K562 (cell line): ENCODE measurements around the gene MGST3. TPM values are rescaled to one million over a fixed set of nuclear protein-coding genes. Genes with fewer than 3 reads are reported as not detected.

ENCODE experiments used
- ARID1B ChIP-seq: fragments of 450-650 bp; IDR thresholded peaks from 2 replicates; pipeline ENCODE4 v1.6.1; 2016; ENCODE audit warnings: antibody characterized with exemption, mild to moderate bottlenecking, inconsistent platforms
- ARID3A ChIP-seq: IDR thresholded peaks from 2 replicates; pipeline ENCODE4 v1.6.1; 2012; ENCODE audit warnings: low read depth, low read length, improper control_type of control experiment, borderline replicate concordance
- BRCA1 ChIP-seq, 2 experiments: fragments of 450-650 bp in 1 of 2; sonication (generic) in 1 of 2; formaldehyde crosslinking in 1 of 2; IDR thresholded peaks; 2 replicates each; pipeline versions ENCODE4 v1.5.0 to v1.6.1; 2017 to 2020; ENCODE audit warnings: mild to moderate bottlenecking in 1 of 2, missing genetic modification reagents in 1 of 2
- CEBPZ ChIP-seq: fragments of 150-350 bp; IDR thresholded peaks from 2 replicates; pipeline ENCODE4 v1.6.1; 2014; ENCODE audit warnings: low read depth, mild to moderate bottlenecking, low read length, borderline replicate concordance
- ETV6 ChIP-seq, 3 experiments: fragments of 150-350 bp in 1 of 3; sonication (generic) in 1 of 3; formaldehyde crosslinking in 1 of 3; IDR thresholded peaks; 2 replicates each; pipeline versions ENCODE4 v1.6.1 to v1.8.0; 2014 to 2022; ENCODE audit warnings: borderline replicate concordance in 2 of 3, low read depth in 2 of 3, antibody characterized with exemption in 1 of 3, low read length in 1 of 3, mild to moderate bottlenecking in 1 of 3, missing genetic modification reagents in 1 of 3
- HDAC3 ChIP-seq: fragments of 450-650 bp; IDR thresholded peaks from 2 replicates; pipeline ENCODE4 v1.6.1; 2018; ENCODE audit warnings: borderline replicate concordance, mild to moderate bottlenecking, moderate library complexity; ENCODE audit not compliant: partially characterized antibody
- HES1 ChIP-seq: fragments of 450-650 bp; IDR thresholded peaks from 2 replicates; pipeline ENCODE4 v1.6.1; 2016; ENCODE audit warnings: low read depth, mild to moderate bottlenecking, moderate library complexity
- HMGN3 ChIP-seq: IDR thresholded peaks from 2 replicates; pipeline ENCODE4 v1.6.1; 2011; ENCODE audit warnings: borderline replicate concordance, low read depth, mild to moderate bottlenecking, mixed read lengths, low read length; ENCODE audit not compliant: insufficient read length; ENCODE audit errors: extremely low read depth
- HNRNPK ChIP-seq: fragments of 200-400 bp; formaldehyde crosslinking; IDR thresholded peaks from one replicate; pipeline ENCODE4 v1.6.1; 2018; ENCODE audit warnings: mild to moderate bottlenecking, low read depth, low read length; ENCODE audit not compliant: poor library complexity, severe bottlenecking
- KLF16 ChIP-seq: IDR thresholded peaks from 2 replicates; pipeline ENCODE4 v1.6.1; 2016; ENCODE audit warnings: antibody characterized with exemption
- SOX6 ChIP-seq: fragments of 450-650 bp; IDR thresholded peaks from 2 replicates; pipeline ENCODE4 v1.6.1; 2014; ENCODE audit warnings: mild to moderate bottlenecking
- STAT6 ChIP-seq: sonication (generic); formaldehyde crosslinking; IDR thresholded peaks from 2 replicates; pipeline ENCODE4 v1.8.1; 2023; ENCODE audit warnings: mild to moderate bottlenecking, missing genetic modification reagents
- TCF7L2 ChIP-seq: fragments of 150-350 bp; IDR thresholded peaks from 2 replicates; pipeline ENCODE4 v1.6.1; 2016; ENCODE audit warnings: low read depth, mild to moderate bottlenecking, low read length, moderate library complexity
- TEAD4 ChIP-seq, 2 experiments: sonication (generic) in 1 of 2; formaldehyde crosslinking in 1 of 2; IDR thresholded peaks; 2 replicates each; pipeline versions ENCODE4 v1.6.1 to v1.8.0; 2012 to 2022; ENCODE audit warnings: borderline replicate concordance in 1 of 2, inconsistent platforms in 1 of 2, low read length in 1 of 2, mild to moderate bottlenecking in 1 of 2, missing genetic modification reagents in 1 of 2
- TFAM ChIP-seq: fragments of 250-450 bp; sonication (Bioruptor Pico); conservative IDR thresholded peaks from 2 replicates; pipeline ENCODE4 v1.5.0; 2021; ENCODE audit warnings: mild to moderate bottlenecking, moderate library complexity
- TRIM28 ChIP-seq: fragments of 450-650 bp; IDR thresholded peaks from 2 replicates; pipeline ENCODE4 v1.6.1; 2017
- ZNF24 ChIP-seq: fragments of 450-650 bp; IDR thresholded peaks from 2 replicates; pipeline ENCODE4 v1.6.1; 2016
- ZNF57 ChIP-seq: fragments of 450-650 bp; formaldehyde crosslinking; IDR thresholded peaks from 2 replicates; pipeline ENCODE4 v1.4.0; 2020; ENCODE audit warnings: mild to moderate bottlenecking, moderate library complexity
- polyA plus RNA-seq, 8 experiments: library from polyadenylated mRNA; depleted of rRNA in 4 of 8; stranded (reverse) in 5 of 8; unstranded in 3 of 8; fragments of >200 nt; fragmentation: Nextera tagmentation in 2 of 8; fragmentation: Illumina TruSeq in 1 of 8; extraction: Ambion mirVana in 2 of 8; extraction: Trizol in 1 of 8; gene quantifications; 2 replicates each; pipeline versions ENCODE4 v1.2.1 to v1.2.3, GENCODE V29; 2011 to 2014; ENCODE audit warnings: inconsistent platforms in 1 of 8, missing spikeins in 1 of 8
- total RNA-seq, 7 experiments: library from RNA; depleted of rRNA in 6 of 7; stranded (reverse); fragments of >200 nt in 6 of 7; fragmentation: Illumina TruSeq in 2 of 7; extraction: Trizol in 2 of 7; gene quantifications; 2 replicates each; pipeline versions ENCODE4 v1.2.1 to v1.2.3, GENCODE V29; 2011 to 2021; ENCODE audit warnings: low replicate concordance in 1 of 7

MGST3 gene
- total and polyA plus RNA-seq, 9 of the 15 experiments (the other 6 are each of a cell fraction or from before 2014, with no cell fraction given) = 70.7 to 287 (median 105) TPM

- TF ChIP-seq CEBPZ (no peak), ETV6 (IDR thresholded peaks at IDR 0.05; ENCODE audit: borderline replicate concordance in 1 of 2, low read depth in 2 of 2, low read length in 1 of 2) (no peak), ETV6 (CRISPR knock-in tag; IDR thresholded peaks at IDR 0.05; ENCODE audit: borderline replicate concordance) (no peak), TCF7L2 (no peak), ZNF57 (CRISPR knock-in tag) (no peak), BRCA1 (IDR thresholded peaks at IDR 0.05) (no peak), BRCA1 (CRISPR knock-in tag; IDR thresholded peaks at IDR 0.05) (no peak), KLF16 (0 out of 2 replicates have a peak, but pooled peaks have one; percentile 25), ZNF24 (no peak), ARID3A (no peak), SOX6 (no peak), TFAM (no peak), STAT6 (no peak), HDAC3 (no peak), HMGN3 (no peak), TRIM28 (no peak), TEAD4 (IDR thresholded peaks at IDR 0.05; ENCODE audit: low read length) (peak; percentile 39), TEAD4 (CRISPR knock-in tag; IDR thresholded peaks at IDR 0.05; ENCODE audit: borderline replicate concordance) (no peak), ARID1B (peak; percentile 36; the same call in 1 of the 2 replicates), HES1 (no peak), HNRNPK (no peak)
Measured at GRCh38 chr1:165645654-165646366, 14.8 kb downstream of the MGST3 start (continued).
